GM23338 (cell line): ENCODE data around the gene ZNF609. TPM values are rescaled to one million over a fixed set of nuclear protein-coding genes. Genes with fewer than 3 reads are reported as not detected.
A peak's percentile ranks its signal among the peaks of the same experiment; 100 is the strongest.

Experiments
- ATAC-seq: fragments of 200-7000 bp; cut with Tn5 transposase; 3 replicates; pipeline ENCODE4 v1.9.1; 2020
- DNase-seq: peaks from one replicate; pipeline ENCODE4 v3.0.0-alpha.2; 2015; ENCODE audit warnings: low spot score
- H2AFZ ChIP-seq: fragments of 200-600 bp; sonication (generic); 2 replicates; pipeline ENCODE4 v1.8.0; 2016; ENCODE audit warnings: antibody characterized with exemption, mild to moderate bottlenecking, moderate library complexity
- H3F3A ChIP-seq: fragments of 200-600 bp; sonication (generic); replicated peaks from 2 replicates; pipeline ENCODE4 v1.8.0; 2017; ENCODE audit warnings: antibody characterized with exemption, mixed run types, low read depth
- H3K27ac ChIP-seq: fragments of 200-600 bp; sonication (generic); 2 replicates; pipeline ENCODE4 v1.6.1; 2016; ENCODE audit warnings: low read depth
- H3K27me3 ChIP-seq: fragments of 200-600 bp; sonication (generic); 2 replicates; pipeline ENCODE4 v1.8.0; 2016; ENCODE audit warnings: mild to moderate bottlenecking, mixed run types, moderate library complexity; ENCODE audit not compliant: insufficient read depth
- H3K36me3 ChIP-seq: fragments of 200-600 bp; sonication (generic); 2 replicates; pipeline ENCODE4 v1.8.0; 2016; ENCODE audit warnings: mild to moderate bottlenecking; ENCODE audit not compliant: insufficient read depth
- H3K4me1 ChIP-seq: fragments of 200-600 bp; sonication (generic); 2 replicates; pipeline ENCODE4 v1.8.0; 2016; ENCODE audit warnings: mild to moderate bottlenecking, moderate library complexity; ENCODE audit not compliant: insufficient read depth
- H3K4me2 ChIP-seq: fragments of 200-600 bp; sonication (generic); 2 replicates; pipeline ENCODE4 v1.7.1; 2017; ENCODE audit warnings: mixed run types
- H3K4me3 ChIP-seq: fragments of 200-600 bp; sonication (generic); 2 replicates; pipeline ENCODE4 v1.6.1; 2016; ENCODE audit warnings: mixed run types
- H3K79me2 ChIP-seq: fragments of 200-600 bp; sonication (generic); replicated peaks from 2 replicates; pipeline ENCODE4 v1.8.0; 2017; ENCODE audit warnings: mild to moderate bottlenecking; ENCODE audit not compliant: insufficient read depth
- H3K9me2 ChIP-seq: fragments of 200-600 bp; sonication (generic); 2 replicates; pipeline ENCODE4 v1.8.0; 2017; ENCODE audit not compliant: insufficient read depth
- H4K20me1 ChIP-seq: fragments of 200-600 bp; sonication (generic); replicated peaks from 2 replicates; pipeline ENCODE4 v1.8.0; 2017; ENCODE audit warnings: mild to moderate bottlenecking; ENCODE audit not compliant: insufficient read depth
- H3K27ac Mint-ChIP-seq: 2 replicates; pipeline ENCODE4 v1.8.0; 2020; ENCODE audit warnings: inconsistent platforms, mild to moderate bottlenecking, moderate library complexity, mixed read lengths
- H3K27me3 Mint-ChIP-seq: 3 replicates; pipeline ENCODE4 v1.8.0; 2022; ENCODE audit warnings: low read depth, mild to moderate bottlenecking, moderate library complexity, mixed read lengths, inconsistent platforms; ENCODE audit not compliant: insufficient read depth, poor library complexity
- H3K36me3 Mint-ChIP-seq: 3 replicates; pipeline ENCODE4 v1.8.0; 2021; ENCODE audit warnings: low read depth, mild to moderate bottlenecking, inconsistent platforms, moderate library complexity, mixed read lengths
- H3K4me1 Mint-ChIP-seq: 3 replicates; pipeline ENCODE4 v1.8.0; 2020; ENCODE audit warnings: mild to moderate bottlenecking, inconsistent platforms, mixed read lengths
- H3K4me3 Mint-ChIP-seq: 3 replicates; pipeline ENCODE4 v1.8.0; 2021; ENCODE audit warnings: moderate library complexity, mild to moderate bottlenecking, inconsistent platforms, mixed read lengths
- H3K9me3 Mint-ChIP-seq: 3 replicates; pipeline ENCODE4 v1.8.0; 2020; ENCODE audit warnings: moderate library complexity, mild to moderate bottlenecking, inconsistent platforms, mixed read lengths
- CREB1 ChIP-seq: fragments of 250-450 bp; sonication (Bioruptor Pico); IDR thresholded peaks from 2 replicates; pipeline ENCODE4 v1.5.0; 2020; ENCODE audit warnings: low read depth, mild to moderate bottlenecking, moderate library complexity
- CTCF ChIP-seq, 2 experiments: fragments of 200-600 bp in 1 of 2; sonication (generic) in 1 of 2; conservative IDR thresholded peaks; 2 replicates each; pipeline versions ENCODE4 v1.5.1 to v1.6.1; 2016 to 2017; ENCODE audit warnings: antibody characterized with exemption in 2 of 2, low read depth in 2 of 2, mild to moderate bottlenecking in 2 of 2, moderate library complexity in 1 of 2
- EZH2 ChIP-seq: fragments of 200-600 bp; sonication (generic); IDR thresholded peaks from one replicate; pipeline ENCODE4 v1.8.0; 2017; ENCODE audit warnings: antibody characterized with exemption, mild to moderate bottlenecking, low read depth; ENCODE audit not compliant: unreplicated experiment
- EZH2phosphoT487 ChIP-seq: fragments of 200-600 bp; sonication (generic); IDR thresholded peaks from one replicate; pipeline ENCODE4 v1.8.1; 2018; ENCODE audit warnings: antibody characterized with exemption; ENCODE audit not compliant: unreplicated experiment
- JUNB ChIP-seq: IDR thresholded peaks from one replicate; pipeline ENCODE4 v1.6.1; 2016; ENCODE audit warnings: antibody characterized with exemption; ENCODE audit not compliant: unreplicated experiment
- NANOG ChIP-seq: IDR thresholded peaks from 2 replicates; pipeline ENCODE4 v1.6.1; 2016; ENCODE audit warnings: antibody characterized with exemption, borderline replicate concordance
- POLR2AphosphoS5 ChIP-seq: IDR thresholded peaks from 2 replicates; pipeline ENCODE4 v1.6.1; 2016; ENCODE audit warnings: antibody characterized with exemption, low read depth
- STAT1 ChIP-seq: IDR thresholded peaks from one replicate; pipeline ENCODE4 v1.6.1; 2016; ENCODE audit warnings: antibody characterized with exemption; ENCODE audit not compliant: unreplicated experiment
- ZNF114 ChIP-seq: fragments of 250-450 bp; sonication (Bioruptor Pico); IDR thresholded peaks from 2 replicates; pipeline ENCODE4 v1.5.0; 2020; ENCODE audit warnings: mild to moderate bottlenecking, moderate library complexity
- ZNF331 ChIP-seq: fragments of 250-450 bp; sonication (Bioruptor Pico); IDR thresholded peaks from 2 replicates; pipeline ENCODE4 v1.5.0; 2020; ENCODE audit warnings: low read depth, mild to moderate bottlenecking, moderate library complexity
- ZNF462 ChIP-seq: fragments of 250-450 bp; sonication (Bioruptor Pico); IDR thresholded peaks from 2 replicates; pipeline ENCODE4 v1.5.0; 2020; ENCODE audit warnings: mild to moderate bottlenecking, moderate library complexity
- polyA plus RNA-seq: library from polyadenylated mRNA; unstranded; fragments of >200 nt; fragmentation: Nextera tagmentation; extraction: Ambion mirVana; gene quantifications from 2 replicates; pipeline ENCODE4 v1.2.1, GENCODE V29; 2016
- total RNA-seq: library from RNA; depleted of rRNA; stranded (reverse); fragments of >200 nt; shearing (Covaris generic); gene quantifications from 2 replicates; pipeline ENCODE4 v1.2.3, GENCODE V29; 2014
- TF ChIP-seq, protein P1 (sequence below): IDR thresholded peaks from one replicate; pipeline ENCODE4 v1.6.1; 2018; ENCODE audit warnings: antibody characterized with exemption; ENCODE audit not compliant: unreplicated experiment
- TF ChIP-seq, protein P2 (sequence below): IDR thresholded peaks from 2 replicates; pipeline ENCODE4 v1.6.1; 2016; ENCODE audit warnings: antibody characterized with exemption

The ZNF609 gene
- total and polyA plus RNA-seq, 2 experiments from 2014 or later, result 26.4 to 40.2 TPM

- H2AFZ ChIP-seq, result no peak overlapping the region
- H3K27me3 ChIP-seq, result no peaks in the 10 kb centered on the region
- TF ChIP-seq JUNB (no peak), ZNF331 (CRISPR knock-in tag) (no peak), EZH2 (no peak), ZNF462 (CRISPR knock-in tag) (no peak), CREB1 (no peak), POLR2AphosphoS5 (no peak), CTCF (conservative IDR thresholded peaks at IDR 0.05; ENCODE audit: low read depth in 2 of 2) (no peak), EZH2phosphoT487 (no peak), STAT1 (no peak), NANOG (no peak), ZNF114 (CRISPR knock-in tag) (no peak)
- TF ChIP-seq, protein P1, sequence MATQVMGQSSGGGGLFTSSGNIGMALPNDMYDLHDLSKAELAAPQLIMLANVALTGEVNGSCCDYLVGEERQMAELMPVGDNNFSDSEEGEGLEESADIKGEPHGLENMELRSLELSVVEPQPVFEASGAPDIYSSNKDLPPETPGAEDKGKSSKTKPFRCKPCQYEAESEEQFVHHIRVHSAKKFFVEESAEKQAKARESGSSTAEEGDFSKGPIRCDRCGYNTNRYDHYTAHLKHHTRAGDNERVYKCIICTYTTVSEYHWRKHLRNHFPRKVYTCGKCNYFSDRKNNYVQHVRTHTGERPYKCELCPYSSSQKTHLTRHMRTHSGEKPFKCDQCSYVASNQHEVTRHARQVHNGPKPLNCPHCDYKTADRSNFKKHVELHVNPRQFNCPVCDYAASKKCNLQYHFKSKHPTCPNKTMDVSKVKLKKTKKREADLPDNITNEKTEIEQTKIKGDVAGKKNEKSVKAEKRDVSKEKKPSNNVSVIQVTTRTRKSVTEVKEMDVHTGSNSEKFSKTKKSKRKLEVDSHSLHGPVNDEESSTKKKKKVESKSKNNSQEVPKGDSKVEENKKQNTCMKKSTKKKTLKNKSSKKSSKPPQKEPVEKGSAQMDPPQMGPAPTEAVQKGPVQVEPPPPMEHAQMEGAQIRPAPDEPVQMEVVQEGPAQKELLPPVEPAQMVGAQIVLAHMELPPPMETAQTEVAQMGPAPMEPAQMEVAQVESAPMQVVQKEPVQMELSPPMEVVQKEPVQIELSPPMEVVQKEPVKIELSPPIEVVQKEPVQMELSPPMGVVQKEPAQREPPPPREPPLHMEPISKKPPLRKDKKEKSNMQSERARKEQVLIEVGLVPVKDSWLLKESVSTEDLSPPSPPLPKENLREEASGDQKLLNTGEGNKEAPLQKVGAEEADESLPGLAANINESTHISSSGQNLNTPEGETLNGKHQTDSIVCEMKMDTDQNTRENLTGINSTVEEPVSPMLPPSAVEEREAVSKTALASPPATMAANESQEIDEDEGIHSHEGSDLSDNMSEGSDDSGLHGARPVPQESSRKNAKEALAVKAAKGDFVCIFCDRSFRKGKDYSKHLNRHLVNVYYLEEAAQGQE, result no peak
- TF ChIP-seq, protein P2, sequence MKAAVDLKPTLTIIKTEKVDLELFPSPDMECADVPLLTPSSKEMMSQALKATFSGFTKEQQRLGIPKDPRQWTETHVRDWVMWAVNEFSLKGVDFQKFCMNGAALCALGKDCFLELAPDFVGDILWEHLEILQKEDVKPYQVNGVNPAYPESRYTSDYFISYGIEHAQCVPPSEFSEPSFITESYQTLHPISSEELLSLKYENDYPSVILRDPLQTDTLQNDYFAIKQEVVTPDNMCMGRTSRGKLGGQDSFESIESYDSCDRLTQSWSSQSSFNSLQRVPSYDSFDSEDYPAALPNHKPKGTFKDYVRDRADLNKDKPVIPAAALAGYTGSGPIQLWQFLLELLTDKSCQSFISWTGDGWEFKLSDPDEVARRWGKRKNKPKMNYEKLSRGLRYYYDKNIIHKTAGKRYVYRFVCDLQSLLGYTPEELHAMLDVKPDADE, result no peak
- H3K4me1 Mint-ChIP-seq, result peaks cover 31% of the 10 kb centered on the region
- H3K36me3 ChIP-seq, result no peaks in the 10 kb centered on the region
- H3K9me2 ChIP-seq, result no peaks in the 10 kb centered on the region
- 0 out of 2 replicates have a peak overlapping the region, but pooled peaks have one; percentile 82 for H3K27ac ChIP-seq
- peaks cover 51% of the 10 kb centered on the region for H4K20me1 ChIP-seq
- DNase-seq, result no peak
- no peak overlapping the region for H3K4me3 ChIP-seq
- peaks cover 5% of the 10 kb centered on the region for H3K27me3 Mint-ChIP-seq
- no peak overlapping the region; the same call in 1 of the 2 replicates for H3K27ac Mint-ChIP-seq
- H3F3A ChIP-seq, result no peaks in the 10 kb centered on the region
- ATAC-seq, result no peak
- peaks cover 3% of the 10 kb centered on the region; the same call in 1 of the 3 replicates for H3K36me3 Mint-ChIP-seq
- H3K4me1 ChIP-seq, result peaks cover 24% of the 10 kb centered on the region
- H3K4me3 Mint-ChIP-seq, result no peak overlapping the region
- H3K79me2 ChIP-seq, result peaks cover 97% of the 10 kb centered on the region
- peak overlapping the region; percentile 53; the same call in 1 of the 2 replicates for H3K4me2 ChIP-seq
- no peaks in the 10 kb centered on the region for H3K9me3 Mint-ChIP-seq
Observed at GRCh38 chr15:64515825-64516224, 55.4 kb downstream of the ZNF609 start.
